HG02623 (cell line): ENCODE measurements around the gene MSH6.
"Not testable (repeated sequence)": the region's sequence is repeated elsewhere in the genome, so short reads cannot be mapped to it uniquely, and the experiment has no call there.

Experiments used
- ATAC-seq: cut with Tn5 transposase; IDR thresholded peaks from one replicate; pipeline ENCODE4 v1.9.1; 2021; ENCODE audit warnings: moderate library complexity; ENCODE audit not compliant: unreplicated experiment

The MSH6 gene

DNA sequence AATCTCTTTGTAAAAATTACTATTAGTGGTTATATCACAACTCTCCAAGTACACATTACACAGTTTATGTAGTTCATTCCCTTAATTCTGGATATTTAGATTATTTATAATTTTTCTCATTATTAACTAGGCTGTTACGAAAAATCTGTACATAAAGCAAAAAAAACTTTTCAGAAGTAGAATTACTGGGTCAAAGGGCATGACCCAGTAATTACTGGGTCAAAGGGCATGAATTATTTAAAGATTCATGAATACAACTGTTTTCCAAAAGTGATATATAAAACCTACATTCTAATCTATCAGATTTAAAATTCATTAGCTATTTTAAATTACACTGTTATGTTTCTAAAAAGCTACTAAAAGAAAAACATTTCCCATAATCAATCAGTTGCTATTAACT lies 55.3 kb downstream of the MSH6 start:
- no peak for ATAC-seq

DNA sequence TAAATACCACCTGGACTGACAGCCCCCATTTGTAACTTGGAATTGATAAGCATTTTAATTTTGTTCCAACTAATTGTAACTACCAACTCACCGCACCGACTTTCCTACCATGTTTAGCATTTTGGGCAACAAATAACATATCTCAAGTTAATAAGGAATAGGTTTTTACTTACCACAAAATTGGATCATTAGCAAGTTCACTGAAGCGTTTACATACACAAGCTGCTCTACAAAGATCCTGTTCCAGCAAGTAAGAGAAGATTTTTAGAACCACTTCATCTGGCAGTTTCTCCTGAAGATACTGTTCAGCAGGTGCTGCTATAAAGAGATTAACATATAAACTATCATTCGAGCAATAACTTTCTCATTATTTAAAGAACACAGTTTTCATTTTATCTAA lies 55.7 kb downstream of the MSH6 start:
- ATAC-seq: no peak

DNA sequence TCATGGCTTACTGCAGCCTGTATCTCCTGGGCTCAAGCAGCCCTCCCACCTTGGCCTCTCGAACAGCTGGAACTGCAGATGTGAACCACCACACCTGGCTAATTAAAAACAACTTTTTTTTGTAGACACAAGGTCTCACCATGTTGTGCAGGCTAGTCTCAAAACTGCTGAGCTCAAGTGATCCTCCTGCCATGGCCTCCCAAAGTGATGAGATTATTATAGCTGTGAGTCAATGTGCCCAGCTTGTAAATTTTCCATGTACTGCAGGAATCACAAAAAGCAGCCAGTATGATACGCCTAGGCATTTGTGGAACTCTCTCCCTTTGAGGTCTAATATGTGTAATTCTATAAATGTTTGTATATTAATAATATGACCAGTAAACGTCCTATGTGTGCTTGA lies 59.9 kb downstream of the MSH6 start:
- ATAC-seq: no peak

DNA sequence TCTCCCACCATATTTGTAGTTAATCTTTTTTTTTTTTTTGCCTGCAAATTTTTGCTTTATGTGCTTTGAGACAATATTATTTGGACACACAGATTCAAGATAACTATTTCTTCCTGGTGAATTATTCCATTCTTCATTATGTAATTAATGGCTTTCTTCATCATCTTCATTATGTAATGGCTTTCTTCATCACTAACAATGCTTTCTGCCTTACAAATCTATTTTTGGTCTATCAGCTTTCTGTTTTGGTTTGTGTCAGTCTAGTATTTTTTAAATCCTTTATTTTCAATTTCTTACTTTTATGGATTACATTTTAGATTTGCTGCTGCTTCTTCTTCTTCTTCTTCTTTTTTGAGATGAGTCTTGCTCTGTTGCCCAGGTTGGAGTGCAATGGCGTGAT lies 60.5 kb downstream of the MSH6 start:
- no peak for ATAC-seq

DNA sequence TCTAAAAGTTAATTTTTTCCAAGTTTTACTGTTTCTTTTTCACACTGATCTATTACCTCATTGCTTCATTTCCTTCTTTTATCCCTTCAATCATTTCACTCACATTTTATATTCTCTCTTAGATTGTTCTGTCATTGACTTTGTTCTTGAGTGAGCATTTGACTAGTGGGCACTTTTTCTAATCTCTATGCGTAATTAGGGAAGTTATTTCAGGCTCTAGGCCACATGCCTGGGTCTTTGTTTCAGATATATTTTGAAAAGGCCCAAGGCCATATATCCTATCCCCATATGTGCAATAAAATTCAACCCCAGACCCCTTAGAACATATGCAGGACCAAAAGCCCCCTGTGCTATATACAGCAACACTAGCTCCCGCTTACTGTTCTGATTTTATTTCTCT lies 61.2 kb downstream of the MSH6 start:
- no peak for ATAC-seq

DNA sequence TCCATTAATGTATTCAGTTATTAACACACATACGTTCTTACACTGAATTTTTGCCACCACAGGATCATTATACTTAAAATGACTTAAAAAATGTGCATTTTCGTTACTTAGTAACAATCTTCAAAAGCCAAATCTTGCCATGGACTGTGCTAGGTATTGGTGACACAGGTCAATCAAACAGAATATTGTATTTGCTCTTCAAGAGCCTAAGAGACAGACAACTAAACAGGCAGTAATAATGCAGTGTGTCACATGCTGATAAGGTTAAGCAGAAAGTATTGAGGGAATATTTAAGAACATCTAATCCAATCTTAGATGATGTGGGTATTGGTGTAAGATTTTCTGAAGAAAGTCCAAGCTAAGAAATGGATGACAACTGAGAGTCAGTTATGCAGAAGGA lies 66.4 kb downstream of the MSH6 start:
- no peak for ATAC-seq

DNA sequence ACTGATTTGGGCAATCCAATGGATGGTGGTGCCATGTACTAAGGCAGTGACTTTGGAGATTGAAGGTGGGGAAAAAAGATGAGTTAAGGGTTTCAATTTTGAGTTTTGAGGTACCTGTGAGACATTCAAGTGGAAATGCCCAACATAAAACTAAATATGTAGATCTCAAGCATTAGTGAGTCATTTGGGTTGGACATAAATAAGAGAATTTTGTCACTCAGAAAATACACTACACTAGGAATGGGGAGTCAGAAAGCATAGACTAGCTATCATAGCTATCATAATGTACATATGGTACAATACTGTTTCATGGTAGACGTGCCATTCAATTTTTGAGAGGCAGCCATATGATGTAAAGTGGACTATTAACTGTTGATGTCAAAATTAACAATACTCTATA lies 67.3 kb downstream of the MSH6 start:
- ATAC-seq: no peak

DNA sequence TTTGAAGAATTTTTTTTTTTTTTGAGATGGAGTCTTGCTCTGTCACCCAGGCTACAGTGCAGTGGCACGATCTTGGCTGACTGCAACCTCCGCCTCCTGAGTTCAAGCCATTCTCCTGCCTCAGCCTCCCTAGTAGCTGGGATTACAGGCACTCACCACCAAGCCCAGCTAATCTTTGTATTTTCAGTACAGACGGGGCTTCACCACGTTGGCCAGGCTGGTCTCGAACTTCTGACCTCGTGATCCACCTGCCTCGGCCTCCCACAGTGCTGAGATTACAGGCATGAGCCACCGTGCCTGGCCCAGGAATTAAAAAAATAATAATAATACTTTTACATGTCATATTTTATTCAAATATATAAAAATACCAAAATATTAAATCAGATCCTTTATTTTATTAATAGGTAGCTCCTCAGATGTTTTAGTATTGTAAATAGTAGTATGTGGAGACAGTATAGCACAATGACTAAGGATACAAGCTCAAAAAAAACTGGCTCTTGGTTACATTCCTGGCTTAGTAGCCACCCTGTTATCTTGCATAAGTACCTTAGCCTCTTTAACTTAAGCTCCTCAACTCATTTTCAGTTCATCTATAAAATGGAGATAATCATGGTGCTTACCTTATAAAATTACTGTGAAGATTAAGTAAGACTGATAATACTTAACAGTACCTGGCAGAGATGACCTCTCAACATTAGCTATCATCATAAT lies 70.3 kb downstream of the MSH6 start:
- not testable (repeated sequence) for ATAC-seq
